Measurements from ENCODE around the gene LHPP. TPM values are rescaled to one million over a fixed set of nuclear protein-coding genes. Genes with fewer than 3 reads are reported as not detected.

The LHPP gene
- total RNA-seq, 1 donor from 2014 or later: 16.2 TPM

DNA sequence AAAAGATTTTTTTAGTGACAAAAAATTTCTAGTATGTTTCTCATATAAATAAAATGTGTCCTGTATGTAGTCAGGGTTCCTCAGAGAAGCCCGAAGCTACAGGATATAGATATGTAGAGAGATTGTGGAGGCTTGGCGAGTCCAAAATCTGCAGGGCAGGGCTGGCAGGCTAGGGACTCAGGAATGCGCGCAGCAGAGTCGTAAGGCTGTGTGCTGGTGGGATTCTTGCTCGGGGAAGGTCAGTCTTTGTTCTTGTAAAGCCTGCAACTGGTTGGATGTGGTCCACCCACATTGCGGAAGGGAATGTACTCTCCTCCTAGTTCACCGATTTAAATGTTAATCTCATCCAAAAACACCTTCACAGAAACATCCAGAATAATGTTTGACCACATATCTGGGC lies 30.6 kb downstream of the LHPP start:
- Histone ChIP-seq H3K27ac (no peak overlapping the region), H3K4me1 (no peaks in the 10 kb centered on the region), H3K27me3 (no peaks in the 10 kb centered on the region), H3K4me3 (no peak overlapping the region), H3K9me3 (no peaks in the 10 kb centered on the region), H3K36me3 (no peaks in the 10 kb centered on the region)
- DNase-seq (no peak), ATAC-seq (no peak)
- TF ChIP-seq, protein P1, sequence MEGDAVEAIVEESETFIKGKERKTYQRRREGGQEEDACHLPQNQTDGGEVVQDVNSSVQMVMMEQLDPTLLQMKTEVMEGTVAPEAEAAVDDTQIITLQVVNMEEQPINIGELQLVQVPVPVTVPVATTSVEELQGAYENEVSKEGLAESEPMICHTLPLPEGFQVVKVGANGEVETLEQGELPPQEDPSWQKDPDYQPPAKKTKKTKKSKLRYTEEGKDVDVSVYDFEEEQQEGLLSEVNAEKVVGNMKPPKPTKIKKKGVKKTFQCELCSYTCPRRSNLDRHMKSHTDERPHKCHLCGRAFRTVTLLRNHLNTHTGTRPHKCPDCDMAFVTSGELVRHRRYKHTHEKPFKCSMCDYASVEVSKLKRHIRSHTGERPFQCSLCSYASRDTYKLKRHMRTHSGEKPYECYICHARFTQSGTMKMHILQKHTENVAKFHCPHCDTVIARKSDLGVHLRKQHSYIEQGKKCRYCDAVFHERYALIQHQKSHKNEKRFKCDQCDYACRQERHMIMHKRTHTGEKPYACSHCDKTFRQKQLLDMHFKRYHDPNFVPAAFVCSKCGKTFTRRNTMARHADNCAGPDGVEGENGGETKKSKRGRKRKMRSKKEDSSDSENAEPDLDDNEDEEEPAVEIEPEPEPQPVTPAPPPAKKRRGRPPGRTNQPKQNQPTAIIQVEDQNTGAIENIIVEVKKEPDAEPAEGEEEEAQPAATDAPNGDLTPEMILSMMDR (IDR thresholded peaks at IDR 0.05): no peak
- intact Hi-C loops (cut with DNase I): no loop called here

DNA sequence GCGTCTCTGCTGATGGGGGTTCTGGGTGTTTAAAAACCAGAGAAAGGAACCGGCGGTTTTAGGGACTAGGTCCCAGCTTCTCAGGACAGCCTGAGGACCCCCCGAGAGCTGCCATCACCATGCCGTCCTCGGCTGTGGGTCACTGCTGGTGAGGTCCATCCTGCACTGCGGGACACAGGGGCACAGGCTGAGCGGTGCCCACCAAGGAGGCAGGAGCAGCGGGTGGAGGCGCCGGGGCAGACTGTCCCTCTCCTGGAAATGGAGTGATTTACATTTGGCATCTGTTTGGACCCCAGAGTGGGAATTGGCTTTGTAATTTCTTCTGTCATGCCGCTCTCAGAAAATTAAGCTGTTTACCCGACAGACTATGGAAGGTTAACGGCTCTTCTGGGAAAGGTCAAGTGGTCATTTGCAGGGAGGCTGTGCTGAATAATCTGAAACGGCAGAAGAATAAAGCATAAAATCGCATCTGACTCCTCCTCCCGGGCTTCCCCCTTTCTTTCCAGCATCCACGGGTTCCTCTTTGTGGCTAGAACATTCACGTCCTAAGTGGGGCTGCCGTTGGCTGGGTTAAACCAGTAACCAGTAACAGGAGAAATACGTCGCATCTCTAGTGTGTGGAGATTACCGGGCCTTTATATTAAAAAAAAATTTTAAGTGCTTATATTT lies 31.7 kb downstream of the LHPP start:
- Histone ChIP-seq H3K27me3 (no peaks in the 10 kb centered on the region), H3K4me3 (no peak overlapping the region), H3K36me3 (no peaks in the 10 kb centered on the region), H3K4me1 (no peaks in the 10 kb centered on the region), H3K9me3 (no peaks in the 10 kb centered on the region), H3K27ac (no peak overlapping the region)
- ATAC-seq (peak; percentile 62), DNase-seq (no peak)
- intact Hi-C loops (cut with DNase I): no loop called here
- TF ChIP-seq, protein P1 (IDR thresholded peaks at IDR 0.05): no peak

DNA sequence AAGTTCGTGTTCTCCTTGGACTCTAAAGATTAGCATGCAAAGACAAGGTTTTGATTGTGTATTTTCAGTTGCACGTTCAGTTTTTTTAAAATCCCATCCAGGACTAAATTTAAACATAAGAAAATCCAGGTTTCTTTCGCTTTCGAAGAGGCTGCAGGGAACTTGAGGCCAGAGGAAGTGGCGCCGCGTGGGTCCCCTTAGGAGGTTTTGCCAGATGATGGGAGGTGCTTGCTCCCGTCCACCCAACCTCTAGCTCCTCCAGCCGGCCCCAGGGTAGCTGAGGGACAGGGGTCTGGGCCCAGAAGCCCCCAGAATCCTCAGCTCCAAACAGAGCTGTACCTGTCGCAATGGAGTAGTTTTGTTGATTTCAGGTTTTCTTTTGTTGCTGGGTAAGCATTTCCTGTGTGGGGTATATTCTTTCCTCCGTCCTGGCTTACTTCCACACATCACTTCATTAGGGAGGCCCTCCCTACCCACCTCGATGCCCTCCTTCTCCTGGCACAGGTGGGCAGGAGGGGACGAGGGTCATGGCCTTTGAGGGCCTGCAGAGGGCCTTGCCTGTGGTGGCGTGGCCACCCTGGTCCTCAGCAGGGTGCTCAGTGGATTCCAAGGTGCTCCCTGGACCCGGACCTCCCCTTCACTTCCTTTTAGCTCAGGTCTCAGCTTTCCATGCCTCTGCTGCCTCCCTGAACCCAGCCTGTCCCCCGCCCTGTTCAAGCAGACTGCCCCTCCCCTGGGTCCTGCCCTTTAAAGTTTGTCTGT lies 32.6 kb downstream of the LHPP start:
- no peak for DNase-seq
- no peaks in the 10 kb centered on the region for H3K36me3 ChIP-seq
- H3K27me3 ChIP-seq: no peaks in the 10 kb centered on the region
- H3K9me3 ChIP-seq: no peaks in the 10 kb centered on the region
- H3K4me1 ChIP-seq: no peaks in the 10 kb centered on the region
- no peak overlapping the region for H3K27ac ChIP-seq
- intact Hi-C loops (cut with DNase I): no loop called here
- TF ChIP-seq, protein P1 (IDR thresholded peaks at IDR 0.05): no peak
- ATAC-seq: peak; percentile 25
- H3K4me3 ChIP-seq: no peak overlapping the region

DNA sequence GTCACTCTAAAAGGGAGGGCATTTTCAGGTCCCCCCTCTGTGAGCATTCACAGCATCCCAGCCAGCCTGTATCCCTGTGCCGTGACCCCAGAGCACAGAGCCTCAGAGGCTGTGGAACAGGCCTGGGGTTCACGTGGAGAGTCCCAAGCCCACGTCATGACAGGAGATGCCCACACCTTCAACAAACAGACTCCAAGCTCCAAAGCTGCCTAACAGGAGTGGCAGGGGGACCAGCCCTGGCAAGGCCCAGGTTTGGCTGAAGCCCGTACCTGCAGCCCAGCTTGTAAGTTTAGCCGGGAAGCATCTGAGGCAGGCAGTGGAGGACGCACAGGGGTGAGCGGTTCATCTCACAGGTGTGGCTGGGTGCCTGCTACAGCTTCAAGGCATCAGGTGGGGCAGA lies 33.5 kb downstream of the LHPP start:
- no peak overlapping the region for H3K27ac ChIP-seq
- no peaks in the 10 kb centered on the region for H3K36me3 ChIP-seq
- no peak for ATAC-seq
- TF ChIP-seq, protein P1 (IDR thresholded peaks at IDR 0.05): no peak
- H3K4me3 ChIP-seq: no peak overlapping the region
- intact Hi-C loops (cut with DNase I): no loop called here
- DNase-seq: no peak
- no peaks in the 10 kb centered on the region for H3K4me1 ChIP-seq
- no peaks in the 10 kb centered on the region for H3K9me3 ChIP-seq
- no peaks in the 10 kb centered on the region for H3K27me3 ChIP-seq

DNA sequence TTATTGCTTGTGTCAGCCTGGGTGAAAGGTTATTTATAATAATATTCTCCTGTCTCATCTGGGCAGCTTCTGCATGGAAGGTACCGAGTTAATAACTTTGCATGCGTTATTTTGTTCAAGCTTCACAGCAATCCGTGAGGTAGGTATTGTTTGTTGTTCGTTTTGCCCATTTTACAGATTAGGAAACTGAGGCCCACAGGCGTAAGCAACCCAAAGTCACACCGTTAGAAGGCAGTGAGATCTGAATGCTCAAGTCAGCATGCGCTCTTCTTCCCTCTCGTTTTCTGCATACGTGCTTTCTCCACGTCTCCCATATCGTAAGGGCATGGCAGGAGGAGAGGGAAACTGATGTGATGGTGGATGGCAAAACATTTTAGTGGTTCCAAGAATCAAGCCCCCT lies 34.1 kb downstream of the LHPP start:
- ATAC-seq (no peak), DNase-seq (no peak)
- intact Hi-C loops (cut with DNase I): no loop called here
- H3K27ac ChIP-seq: no peak overlapping the region
- H3K36me3 ChIP-seq: no peaks in the 10 kb centered on the region
- H3K27me3 ChIP-seq: no peaks in the 10 kb centered on the region
- no peaks in the 10 kb centered on the region for H3K9me3 ChIP-seq
- no peak overlapping the region for H3K4me3 ChIP-seq
- no peaks in the 10 kb centered on the region for H3K4me1 ChIP-seq
- TF ChIP-seq, protein P1 (IDR thresholded peaks at IDR 0.05): no peak

All from upper lobe of right lung (tissue), 1 donor.